22Rv1 (cell line): ENCODE data around the gene COL16A1.

Experiments
- ZFX ChIP-seq: fragments of 450-650 bp; IDR thresholded peaks from 2 replicates; pipeline ENCODE4 v1.6.1; 2017; ENCODE audit warnings: antibody characterized with exemption, borderline replicate concordance
- TF ChIP-seq, protein P1 (sequence below): fragments of 450-650 bp; IDR thresholded peaks from 2 replicates; pipeline ENCODE4 v1.5.1; 2017; ENCODE audit warnings: mild to moderate bottlenecking

DNA sequence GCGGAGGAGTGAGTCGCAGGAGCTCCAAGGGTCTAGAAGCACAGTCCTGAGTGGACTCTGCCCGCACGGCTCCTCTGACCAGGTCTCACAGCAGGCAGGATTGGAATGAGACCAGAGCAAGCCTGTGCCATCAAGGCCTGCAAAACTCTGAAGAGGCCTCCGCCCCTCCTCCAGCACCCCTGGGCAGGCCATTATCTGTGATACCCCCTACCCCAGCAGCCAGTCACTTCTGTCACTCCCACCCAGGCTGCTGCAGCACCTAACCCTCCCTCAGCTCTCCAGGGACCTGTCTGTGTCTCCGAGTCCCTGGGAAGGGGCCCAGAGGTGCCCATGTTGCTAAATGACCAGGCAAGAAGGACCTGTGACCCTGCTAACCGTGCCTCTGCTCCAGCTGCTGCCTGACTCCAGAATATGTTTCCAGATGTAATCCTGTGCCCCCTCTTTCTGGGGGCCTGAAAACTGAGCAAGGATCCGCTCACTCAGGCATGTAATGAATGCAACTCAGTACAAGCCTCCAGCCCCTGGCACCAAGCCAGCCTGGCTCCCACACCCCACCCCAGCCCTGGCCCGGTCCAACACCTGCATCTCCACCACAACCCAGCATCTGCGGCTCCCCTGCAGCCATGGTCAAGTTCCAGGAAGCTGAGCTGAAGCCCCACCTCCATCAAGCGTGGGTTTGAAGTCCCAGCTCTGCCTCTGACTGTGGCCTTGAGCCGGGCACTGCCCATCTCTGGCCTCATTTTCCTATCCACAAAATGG is 22.1 kb upstream of the COL16A1 start:
- TF ChIP-seq, protein P1, sequence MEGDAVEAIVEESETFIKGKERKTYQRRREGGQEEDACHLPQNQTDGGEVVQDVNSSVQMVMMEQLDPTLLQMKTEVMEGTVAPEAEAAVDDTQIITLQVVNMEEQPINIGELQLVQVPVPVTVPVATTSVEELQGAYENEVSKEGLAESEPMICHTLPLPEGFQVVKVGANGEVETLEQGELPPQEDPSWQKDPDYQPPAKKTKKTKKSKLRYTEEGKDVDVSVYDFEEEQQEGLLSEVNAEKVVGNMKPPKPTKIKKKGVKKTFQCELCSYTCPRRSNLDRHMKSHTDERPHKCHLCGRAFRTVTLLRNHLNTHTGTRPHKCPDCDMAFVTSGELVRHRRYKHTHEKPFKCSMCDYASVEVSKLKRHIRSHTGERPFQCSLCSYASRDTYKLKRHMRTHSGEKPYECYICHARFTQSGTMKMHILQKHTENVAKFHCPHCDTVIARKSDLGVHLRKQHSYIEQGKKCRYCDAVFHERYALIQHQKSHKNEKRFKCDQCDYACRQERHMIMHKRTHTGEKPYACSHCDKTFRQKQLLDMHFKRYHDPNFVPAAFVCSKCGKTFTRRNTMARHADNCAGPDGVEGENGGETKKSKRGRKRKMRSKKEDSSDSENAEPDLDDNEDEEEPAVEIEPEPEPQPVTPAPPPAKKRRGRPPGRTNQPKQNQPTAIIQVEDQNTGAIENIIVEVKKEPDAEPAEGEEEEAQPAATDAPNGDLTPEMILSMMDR, result no peak
- no peak for TF ChIP-seq ZFX
